ENCODE measurements around the gene OBI1. TPM values are rescaled to one million over a fixed set of nuclear protein-coding genes. Genes with fewer than 3 reads are reported as not detected.

Gene OBI1
- total and polyA plus RNA-seq, 4 donors, result 2.7 to 16.5 (median 6.6) TPM

DNA sequence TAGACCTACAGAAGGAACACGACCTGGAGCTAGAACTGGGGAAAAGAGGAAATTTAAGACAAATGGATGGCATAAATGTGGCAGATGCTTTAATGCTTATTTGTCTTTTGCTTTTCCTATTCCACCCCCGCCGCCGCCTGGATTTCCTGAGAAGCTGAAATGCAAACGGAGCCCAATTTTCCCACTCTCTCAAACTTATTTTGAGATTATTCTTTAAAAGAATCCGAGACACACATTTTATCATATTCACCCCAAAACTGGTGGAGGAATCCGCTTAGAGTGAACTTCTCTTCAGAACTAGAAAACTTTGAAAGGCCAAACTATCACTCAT, 61.4 kb downstream of the OBI1 start:
- DNase-seq (peak in 1 of 3 donors; percentile 28), ATAC-seq (ENCODE audit: insufficient read depth, low FRiP score) (no peak)
- H3K27me3 ChIP-seq (ENCODE audit: control insufficient read depth in 3 of 3, insufficient read depth in 3 of 3, low read length in 2 of 3), result peaks cover 16 to 95% (median 92%) of the 10 kb centered on the region in 3 donors
- no peaks in the 10 kb centered on the region for H3K36me3 ChIP-seq (ENCODE audit: control insufficient read depth in 4 of 4, insufficient read depth in 4 of 4, low read length in 4 of 4)
- H3K4me3 ChIP-seq, result no peak overlapping the region
- H3K4me1 ChIP-seq (ENCODE audit: control insufficient read depth in 5 of 5, insufficient read depth in 5 of 5, low read length in 5 of 5), result peaks cover 0 to 25% (median 0%) of the 10 kb centered on the region in 5 donors
- TF ChIP-seq, protein P1, sequence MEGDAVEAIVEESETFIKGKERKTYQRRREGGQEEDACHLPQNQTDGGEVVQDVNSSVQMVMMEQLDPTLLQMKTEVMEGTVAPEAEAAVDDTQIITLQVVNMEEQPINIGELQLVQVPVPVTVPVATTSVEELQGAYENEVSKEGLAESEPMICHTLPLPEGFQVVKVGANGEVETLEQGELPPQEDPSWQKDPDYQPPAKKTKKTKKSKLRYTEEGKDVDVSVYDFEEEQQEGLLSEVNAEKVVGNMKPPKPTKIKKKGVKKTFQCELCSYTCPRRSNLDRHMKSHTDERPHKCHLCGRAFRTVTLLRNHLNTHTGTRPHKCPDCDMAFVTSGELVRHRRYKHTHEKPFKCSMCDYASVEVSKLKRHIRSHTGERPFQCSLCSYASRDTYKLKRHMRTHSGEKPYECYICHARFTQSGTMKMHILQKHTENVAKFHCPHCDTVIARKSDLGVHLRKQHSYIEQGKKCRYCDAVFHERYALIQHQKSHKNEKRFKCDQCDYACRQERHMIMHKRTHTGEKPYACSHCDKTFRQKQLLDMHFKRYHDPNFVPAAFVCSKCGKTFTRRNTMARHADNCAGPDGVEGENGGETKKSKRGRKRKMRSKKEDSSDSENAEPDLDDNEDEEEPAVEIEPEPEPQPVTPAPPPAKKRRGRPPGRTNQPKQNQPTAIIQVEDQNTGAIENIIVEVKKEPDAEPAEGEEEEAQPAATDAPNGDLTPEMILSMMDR (IDR thresholded peaks at IDR 0.05; ENCODE audit: control extremely low read depth, extremely low read depth), result no peak
- WGBS, 2 donors, result 17 to 22% methylated on average over 7 of the region's 7 CpGs
- no peak overlapping the region for H3K27ac ChIP-seq (ENCODE audit: low read depth in 1 of 2, low read length in 1 of 2)
- no peak overlapping the region for H3K9ac ChIP-seq (ENCODE audit: insufficient read depth in 1 of 2, low read length in 2 of 2)
- peaks cover 0 to 10% (median 0%) of the 10 kb centered on the region in 4 donors for H3K9me3 ChIP-seq (ENCODE audit: control insufficient read depth in 4 of 4, insufficient read depth in 3 of 4, low read length in 3 of 4)

DNA sequence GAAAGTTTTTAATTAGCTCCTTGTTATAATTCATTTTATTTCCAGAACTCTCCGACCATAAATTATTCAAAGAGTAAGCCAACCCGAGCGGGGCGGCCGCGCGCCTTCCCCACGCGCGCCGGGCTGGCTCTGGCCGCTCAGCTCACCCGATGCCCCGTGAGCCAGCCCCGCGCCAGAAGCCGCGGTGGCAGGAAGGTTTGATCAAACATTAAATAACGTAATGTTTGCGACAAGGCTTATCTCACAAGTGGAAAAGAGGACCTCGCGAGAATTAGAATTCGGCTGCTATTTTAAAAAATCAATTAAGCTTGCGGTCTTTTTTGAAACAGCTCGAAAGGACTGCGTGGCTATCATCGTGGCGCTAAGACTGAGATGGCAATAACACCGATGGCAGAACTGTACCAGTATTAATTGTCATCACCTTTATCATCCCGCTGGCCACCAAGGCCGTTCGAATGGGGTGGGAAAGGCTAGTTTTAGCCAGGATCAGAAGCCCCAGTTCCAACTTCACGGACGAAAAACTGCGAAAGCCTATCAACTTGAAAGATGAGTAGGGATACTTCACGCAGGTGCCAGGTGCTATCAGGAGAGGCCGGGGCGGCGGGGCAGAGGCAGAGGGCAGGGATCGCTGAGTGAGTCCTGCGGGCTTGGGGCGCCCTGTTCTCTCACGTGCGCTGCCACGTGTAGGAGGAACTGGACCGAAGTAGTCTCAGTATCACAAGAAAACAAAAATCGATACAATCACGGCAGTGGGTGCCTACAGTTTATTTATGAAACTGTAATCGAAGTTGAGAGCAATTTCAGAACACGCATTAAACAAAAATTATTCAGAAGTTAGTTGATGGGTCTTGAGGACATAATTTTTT, 62.0 kb downstream of the OBI1 start:
- H3K4me1 ChIP-seq (ENCODE audit: control insufficient read depth in 5 of 5, insufficient read depth in 5 of 5, low read length in 5 of 5), result peaks cover 0 to 22% (median 0%) of the 10 kb centered on the region in 5 donors
- TF ChIP-seq, protein P1 (IDR thresholded peaks at IDR 0.05; ENCODE audit: control extremely low read depth, extremely low read depth), result no peak
- DNase-seq, result peak in 1 of 3 donors; percentile 54
- WGBS, 2 donors, result 5 to 10% methylated on average over 50 of the region's 50 CpGs
- H3K36me3 ChIP-seq (ENCODE audit: control insufficient read depth in 4 of 4, insufficient read depth in 4 of 4, low read length in 4 of 4), result no peaks in the 10 kb centered on the region
- no peak overlapping the region for H3K9ac ChIP-seq (ENCODE audit: insufficient read depth in 1 of 2, low read length in 2 of 2)
- H3K27me3 ChIP-seq (ENCODE audit: control insufficient read depth in 3 of 3, insufficient read depth in 3 of 3, low read length in 2 of 3), result peaks cover 16 to 96% (median 93%) of the 10 kb centered on the region in 3 donors
- no peak overlapping the region for H3K27ac ChIP-seq (ENCODE audit: low read depth in 1 of 2, low read length in 1 of 2)
- peaks cover 0 to 10% (median 0%) of the 10 kb centered on the region in 4 donors for H3K9me3 ChIP-seq (ENCODE audit: control insufficient read depth in 4 of 4, insufficient read depth in 3 of 4, low read length in 3 of 4)
- H3K4me3 ChIP-seq, result no peak overlapping the region
- no peak for ATAC-seq (ENCODE audit: insufficient read depth, low FRiP score)

DNA sequence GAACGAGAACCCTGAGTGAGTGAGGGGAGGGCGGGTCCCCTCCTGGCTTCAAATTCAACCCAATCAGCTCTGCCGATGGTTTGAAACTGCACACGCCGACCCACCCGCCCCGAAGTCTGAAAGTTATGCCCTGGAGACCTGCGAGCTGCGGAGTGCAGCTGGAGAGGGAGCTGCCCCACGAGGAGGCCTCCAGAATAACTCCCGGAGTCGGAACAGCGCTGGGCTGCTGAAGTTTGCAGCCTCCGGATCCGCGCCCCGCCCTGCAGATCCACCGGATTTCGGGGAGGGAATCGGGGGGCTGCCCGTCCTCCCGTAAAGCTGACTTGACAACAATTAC, 62.6 kb downstream of the OBI1 start:
- H3K36me3 ChIP-seq (ENCODE audit: control insufficient read depth in 4 of 4, insufficient read depth in 4 of 4, low read length in 4 of 4), result no peaks in the 10 kb centered on the region
- H3K4me1 ChIP-seq (ENCODE audit: control insufficient read depth in 5 of 5, insufficient read depth in 5 of 5, low read length in 5 of 5), result peaks cover 0 to 19% (median 0%) of the 10 kb centered on the region in 5 donors
- H3K27ac ChIP-seq (ENCODE audit: low read depth in 1 of 2, low read length in 1 of 2), result no peak overlapping the region
- peaks cover 0 to 9% (median 0%) of the 10 kb centered on the region in 4 donors for H3K9me3 ChIP-seq (ENCODE audit: control insufficient read depth in 4 of 4, insufficient read depth in 3 of 4, low read length in 3 of 4)
- no peak overlapping the region for H3K4me3 ChIP-seq
- TF ChIP-seq, protein P1 (IDR thresholded peaks at IDR 0.05; ENCODE audit: control extremely low read depth, extremely low read depth), result no peak
- WGBS, 2 donors, result 2 to 6% methylated on average over 22 of the region's 22 CpGs
- peak in 1 of 3 donors; percentile 45 for DNase-seq
- no peak overlapping the region for H3K9ac ChIP-seq (ENCODE audit: insufficient read depth in 1 of 2, low read length in 2 of 2)
- H3K27me3 ChIP-seq (ENCODE audit: control insufficient read depth in 3 of 3, insufficient read depth in 3 of 3, low read length in 2 of 3), result peaks cover 16 to 96% (median 95%) of the 10 kb centered on the region in 3 donors
- no peak for ATAC-seq (ENCODE audit: insufficient read depth, low FRiP score)
